ENCODE data around the gene FSD2. TPM values are rescaled to one million over a fixed set of nuclear protein-coding genes. Genes with fewer than 3 reads are reported as not detected.

FSD2 gene
- total and polyA plus RNA-seq, 2 of the 4 experiments (the other 2 are of a cell fraction) = not detected

DNA sequence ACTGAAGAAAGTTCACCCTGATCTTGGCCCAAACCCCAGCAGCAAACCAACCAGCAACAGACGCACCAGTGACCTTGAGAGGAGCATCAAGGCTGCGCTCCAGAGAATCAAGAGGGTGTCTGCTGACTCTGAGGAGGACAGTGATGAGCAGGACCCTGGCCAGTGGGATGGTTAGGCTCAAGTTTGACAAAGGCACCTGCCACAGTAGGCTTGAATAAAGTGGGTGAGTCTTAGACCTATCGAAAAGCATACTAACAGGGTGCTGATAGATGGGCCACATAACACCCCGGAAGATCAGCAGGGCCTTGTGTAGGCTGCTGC, 27.5 kb upstream of the FSD2 start:
- Histone ChIP-seq H2BK20ac (ENCODE audit: low read depth, low read length) (peak overlapping the region; percentile 63), H3K27ac (ENCODE audit: insufficient read depth, low read length) (peak overlapping the region; percentile 85), H3K4ac (ENCODE audit: low read depth, low read length) (peak overlapping the region; percentile 73), H2BK120ac (ENCODE audit: low read depth, low read length) (peak overlapping the region; percentile 77), H3K14ac (replicated peaks; ENCODE audit: low read depth, low read length) (peak overlapping the region; percentile 85), H3K23ac (ENCODE audit: low read depth, low read length) (peak overlapping the region; percentile 57), H3K56ac (ENCODE audit: extremely low read depth, insufficient read depth, low read length) (peak overlapping the region; percentile 48; the same call in 1 of the 2 replicates), H3K9me3 (ENCODE audit: control insufficient read depth, insufficient read depth, low read length) (no peaks in the 10 kb centered on the region), H3K18ac (ENCODE audit: low read depth, low read length) (peak overlapping the region; percentile 61), H3K79me1 (ENCODE audit: low read depth in 1 of 2, low read length in 2 of 2) (peaks cover 7 to 47% of the 10 kb centered on the region in 2 experiments; a peak in 2 of 4 replicates), H4K20me1 (ENCODE audit: insufficient read depth, low read length) (peaks cover 9% of the 10 kb centered on the region), H4K8ac (ENCODE audit: low read depth in 2 of 2, low read length in 2 of 2) (peak overlapping the region; percentile 7 to 65; a peak in 3 of 4 replicates), H3K9me1 (ENCODE audit: insufficient read depth, low read length) (peaks cover 5% of the 10 kb centered on the region), H4K5ac (ENCODE audit: low read depth, low read length) (peak overlapping the region; percentile 25; the same call in 1 of the 2 replicates), H2AFZ (replicated peaks; ENCODE audit: low read length, poor library complexity) (peak overlapping the region; percentile 53), H3K4me2 (ENCODE audit: low read depth, low read length) (peak overlapping the region; percentile 84), H2BK15ac (ENCODE audit: low read depth, low read length) (peak overlapping the region; percentile 41; the same call in 1 of the 3 replicates), H3K27me3 (ENCODE audit: control insufficient read depth, insufficient read depth, low read length) (no peaks in the 10 kb centered on the region), H3K9ac (ENCODE audit: low read depth, low read length) (no peak overlapping the region), H2BK5ac (ENCODE audit: low read depth, low read length, poor library complexity, severe bottlenecking) (peak overlapping the region; percentile 88), H2AK9ac (replicated peaks; ENCODE audit: low read depth, low read length, poor library complexity) (peak overlapping the region; percentile 31), H2AK5ac (ENCODE audit: low read depth, low read length) (peak overlapping the region; percentile 77), H3K4me1 (ENCODE audit: control insufficient read depth, insufficient read depth, low read length) (peaks cover 10% of the 10 kb centered on the region), H3K4me3 (ENCODE audit: insufficient read depth, low read depth, low read length) (no peak overlapping the region), H4K91ac (ENCODE audit: insufficient read depth, low read depth, low read length) (peak overlapping the region; percentile 68), H3K36me3 (ENCODE audit: control insufficient read depth, insufficient read depth, low read length) (peaks cover 56% of the 10 kb centered on the region)
- ChIA-PET CTCF (interaction anchor here (0.9 kb wide), 1 partner anchor 27 kb away, joined by 4 read pairs; no protein-coding TSS in a partner anchor), POLR2A (ENCODE audit: unreplicated experiment) (interaction anchor here (0.7 kb wide), 1 partner anchor 645 kb away, joined by 9 read pairs; no protein-coding TSS in a partner anchor)
- no peak for DNase-seq
- no peak for TF ChIP-seq RFX5 (IDR thresholded peaks at IDR 0.05; ENCODE audit: low read depth, low read length)
- in situ Hi-C loops (cut with MboI; ENCODE audit: low sequenced_read_pairs) = no loop called here
- intact Hi-C loops (cut with micrococcal nuclease) = loop anchor here (5.0 to 10.0 kb wide), 3 partner anchors 154 to 371 kb away; partner anchors contain the start of genes HDGFL3 and RAMAC
- no TSS peak for BruUV-seq (replicated peaks)
- dilution Hi-C loops (cut with HindIII; ENCODE audit: low sequenced_read_pairs, unreplicated experiment) = no loop called here
- WGBS, 2 experiments (ENCODE audit: extremely low coverage in 2 of 2, insufficient read length in 1 of 2) = no CpG with 5 or more reads among the region's 4 CpGs
- no peak for ATAC-seq (ENCODE audit: low read depth)

Measured in IMR-90 (cell line).